HG03439 (cell line): ENCODE results near the gene GPR162.
A peak's percentile ranks its signal among the peaks of the same experiment; 100 is the strongest.

Source experiments
- ATAC-seq: cut with Tn5 transposase; IDR thresholded peaks from one replicate; pipeline ENCODE4 v1.9.1; 2021; ENCODE audit warnings: mild to moderate bottlenecking, moderate library complexity; ENCODE audit not compliant: unreplicated experiment

Gene GPR162, protein sequence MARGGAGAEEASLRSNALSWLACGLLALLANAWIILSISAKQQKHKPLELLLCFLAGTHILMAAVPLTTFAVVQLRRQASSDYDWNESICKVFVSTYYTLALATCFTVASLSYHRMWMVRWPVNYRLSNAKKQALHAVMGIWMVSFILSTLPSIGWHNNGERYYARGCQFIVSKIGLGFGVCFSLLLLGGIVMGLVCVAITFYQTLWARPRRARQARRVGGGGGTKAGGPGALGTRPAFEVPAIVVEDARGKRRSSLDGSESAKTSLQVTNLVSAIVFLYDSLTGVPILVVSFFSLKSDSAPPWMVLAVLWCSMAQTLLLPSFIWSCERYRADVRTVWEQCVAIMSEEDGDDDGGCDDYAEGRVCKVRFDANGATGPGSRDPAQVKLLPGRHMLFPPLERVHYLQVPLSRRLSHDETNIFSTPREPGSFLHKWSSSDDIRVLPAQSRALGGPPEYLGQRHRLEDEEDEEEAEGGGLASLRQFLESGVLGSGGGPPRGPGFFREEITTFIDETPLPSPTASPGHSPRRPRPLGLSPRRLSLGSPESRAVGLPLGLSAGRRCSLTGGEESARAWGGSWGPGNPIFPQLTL

DNA sequence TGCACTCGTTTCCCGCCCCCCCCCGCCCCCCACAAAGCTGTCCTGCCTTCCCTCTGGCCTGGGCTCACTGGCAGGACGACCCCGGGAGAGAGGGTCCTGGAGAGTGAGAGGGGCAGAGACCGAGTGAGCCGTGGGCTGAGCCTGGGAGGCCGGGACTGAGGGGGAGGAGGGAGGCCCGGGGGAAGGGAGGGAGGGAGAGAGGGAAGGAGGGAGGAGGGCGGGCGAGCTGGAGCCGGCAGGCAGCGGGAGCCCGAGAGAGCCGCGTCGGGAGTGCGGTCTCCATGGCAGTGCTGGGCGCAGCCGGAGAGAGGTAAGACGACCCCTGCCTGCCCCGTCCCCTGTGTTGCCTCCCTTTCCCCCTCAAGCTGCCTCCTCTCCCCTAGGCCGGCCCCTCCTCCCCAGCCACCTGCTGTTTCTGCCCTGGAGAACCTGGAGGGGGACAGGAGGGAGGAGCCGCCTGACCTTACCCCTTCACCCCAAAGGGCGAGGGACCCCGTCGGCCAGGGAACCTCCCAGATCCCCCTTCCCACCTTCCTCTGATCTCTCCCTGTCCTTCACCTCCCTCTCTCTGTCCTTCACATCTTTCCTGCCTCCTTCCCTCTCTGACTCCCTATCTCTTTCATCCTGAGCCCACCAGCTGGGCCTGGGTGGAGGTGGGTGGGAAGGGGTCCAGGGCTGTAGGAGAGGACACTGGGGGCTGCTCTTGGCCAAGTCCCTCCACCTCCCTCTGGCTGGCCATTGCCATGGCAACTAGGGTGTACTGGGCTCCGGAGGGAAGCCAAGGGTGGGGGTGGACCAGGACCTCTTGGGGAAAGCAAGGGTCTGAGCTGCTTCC, at the start of gene GPR162:
Gene GPR162 (plus strand): TSS at position 231 of the 835 bp plus-strand sequence. CDS start 2,078 bp downstream, outside the sequence.
- ATAC-seq: no peak

DNA sequence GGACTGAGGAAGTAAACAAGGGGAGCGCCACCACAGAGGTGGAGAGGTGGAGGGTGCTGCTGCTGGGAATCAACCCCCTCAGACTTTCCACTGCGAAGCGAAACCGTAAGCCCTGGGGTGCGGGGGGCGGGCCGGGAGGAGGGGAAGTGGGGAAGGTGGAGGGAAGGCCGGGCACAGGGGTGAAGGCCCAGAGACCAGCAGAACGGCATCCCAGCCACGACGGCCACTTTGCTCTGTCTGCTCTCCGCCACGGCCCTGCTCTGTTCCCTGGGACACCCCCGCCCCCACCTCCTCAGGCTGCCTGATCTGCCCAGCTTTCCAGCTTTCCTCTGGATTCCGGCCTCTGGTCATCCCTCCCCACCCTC, 49.3 kb upstream of the GPR162 start, which contains the start of gene LAG3:
Gene LAG3 (plus strand): TSS at position 190 of the 365 bp plus-strand sequence. CDS start 333 bp downstream, outside the sequence.
- ATAC-seq: no peak

DNA sequence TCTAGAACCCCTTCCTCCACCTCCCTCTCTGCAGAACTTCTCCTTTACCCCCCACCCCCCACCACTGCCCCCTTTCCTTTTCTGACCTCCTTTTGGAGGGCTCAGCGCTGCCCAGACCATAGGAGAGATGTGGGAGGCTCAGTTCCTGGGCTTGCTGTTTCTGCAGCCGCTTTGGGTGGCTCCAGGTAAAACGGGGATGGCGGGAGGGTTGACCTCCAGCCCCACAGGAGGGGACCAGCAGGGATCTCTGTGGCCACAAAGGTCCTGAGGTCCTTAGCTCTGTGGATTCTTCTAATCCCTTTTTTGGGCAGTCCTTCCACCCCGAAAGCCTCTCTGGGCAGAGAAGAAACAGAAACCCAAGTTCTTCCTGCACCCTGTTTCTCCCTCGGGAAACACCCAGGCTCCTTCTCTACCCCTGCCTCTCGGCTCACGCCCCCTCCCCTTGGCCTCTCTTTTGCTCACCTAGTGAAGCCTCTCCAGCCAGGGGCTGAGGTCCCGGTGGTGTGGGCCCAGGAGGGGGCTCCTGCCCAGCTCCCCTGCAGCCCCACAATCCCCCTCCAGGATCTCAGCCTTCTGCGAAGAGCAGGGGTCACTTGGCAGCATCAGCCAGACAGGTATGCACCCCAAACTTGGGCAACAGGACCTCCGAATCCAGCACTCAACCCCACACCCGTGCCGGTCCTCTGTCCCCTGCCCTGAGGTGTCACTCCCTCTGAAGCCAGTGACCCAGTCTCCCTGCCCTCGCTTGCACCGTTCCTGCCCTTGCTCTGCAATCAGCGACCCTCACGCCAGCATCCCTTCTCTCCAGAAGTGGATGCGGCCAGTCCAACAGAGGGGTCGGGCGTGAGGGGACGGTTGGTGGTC, 48.7 kb upstream of the GPR162 start:
- ATAC-seq: no peak

DNA sequence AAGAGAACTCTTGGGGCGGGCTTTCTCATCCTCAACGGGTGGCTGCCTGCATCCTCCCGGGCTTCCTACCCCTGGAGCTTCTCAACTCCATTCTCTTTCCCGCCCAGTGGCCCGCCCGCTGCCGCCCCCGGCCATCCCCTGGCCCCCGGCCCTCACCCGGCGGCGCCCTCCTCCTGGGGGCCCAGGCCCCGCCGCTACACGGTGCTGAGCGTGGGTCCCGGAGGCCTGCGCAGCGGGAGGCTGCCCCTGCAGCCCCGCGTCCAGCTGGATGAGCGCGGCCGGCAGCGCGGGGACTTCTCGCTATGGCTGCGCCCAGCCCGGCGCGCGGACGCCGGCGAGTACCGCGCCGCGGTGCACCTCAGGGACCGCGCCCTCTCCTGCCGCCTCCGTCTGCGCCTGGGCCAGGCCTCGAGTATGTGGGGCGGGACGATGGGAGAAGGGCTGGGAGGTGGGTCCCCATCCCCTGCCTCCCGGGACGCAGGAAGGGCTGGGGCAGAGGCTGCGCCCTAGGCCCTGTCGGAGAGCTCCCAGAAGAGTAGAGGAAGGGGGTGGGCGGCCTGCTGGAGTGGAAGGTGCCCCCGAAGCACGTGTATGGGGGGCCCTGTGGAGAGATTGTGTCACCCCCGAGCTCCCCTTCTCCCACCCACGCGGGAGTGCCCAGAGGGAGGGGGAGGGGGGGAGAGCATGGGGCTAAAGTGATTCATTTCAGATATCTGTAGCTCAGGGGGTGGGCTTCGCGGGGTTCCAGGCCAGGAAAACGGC, 47.9 kb upstream of the GPR162 start:
- ATAC-seq: no peak

DNA sequence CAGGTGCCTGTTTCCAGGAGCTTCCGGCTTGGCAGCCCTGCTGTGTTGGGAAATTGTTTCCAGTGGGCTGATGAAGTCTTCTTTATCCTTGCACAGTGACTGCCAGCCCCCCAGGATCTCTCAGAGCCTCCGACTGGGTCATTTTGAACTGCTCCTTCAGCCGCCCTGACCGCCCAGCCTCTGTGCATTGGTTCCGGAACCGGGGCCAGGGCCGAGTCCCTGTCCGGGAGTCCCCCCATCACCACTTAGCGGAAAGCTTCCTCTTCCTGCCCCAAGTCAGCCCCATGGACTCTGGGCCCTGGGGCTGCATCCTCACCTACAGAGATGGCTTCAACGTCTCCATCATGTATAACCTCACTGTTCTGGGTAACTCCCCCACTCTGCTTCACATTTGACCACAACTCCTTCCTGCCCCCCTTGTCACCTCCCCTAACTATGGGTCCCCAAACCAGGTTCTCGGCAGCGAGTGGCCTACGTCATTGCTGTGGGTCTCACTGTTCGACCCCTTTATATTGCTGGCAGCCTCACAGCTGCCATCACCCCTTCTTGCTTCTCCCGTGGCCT, 47.0 kb upstream of the GPR162 start:
- ATAC-seq: no peak

DNA sequence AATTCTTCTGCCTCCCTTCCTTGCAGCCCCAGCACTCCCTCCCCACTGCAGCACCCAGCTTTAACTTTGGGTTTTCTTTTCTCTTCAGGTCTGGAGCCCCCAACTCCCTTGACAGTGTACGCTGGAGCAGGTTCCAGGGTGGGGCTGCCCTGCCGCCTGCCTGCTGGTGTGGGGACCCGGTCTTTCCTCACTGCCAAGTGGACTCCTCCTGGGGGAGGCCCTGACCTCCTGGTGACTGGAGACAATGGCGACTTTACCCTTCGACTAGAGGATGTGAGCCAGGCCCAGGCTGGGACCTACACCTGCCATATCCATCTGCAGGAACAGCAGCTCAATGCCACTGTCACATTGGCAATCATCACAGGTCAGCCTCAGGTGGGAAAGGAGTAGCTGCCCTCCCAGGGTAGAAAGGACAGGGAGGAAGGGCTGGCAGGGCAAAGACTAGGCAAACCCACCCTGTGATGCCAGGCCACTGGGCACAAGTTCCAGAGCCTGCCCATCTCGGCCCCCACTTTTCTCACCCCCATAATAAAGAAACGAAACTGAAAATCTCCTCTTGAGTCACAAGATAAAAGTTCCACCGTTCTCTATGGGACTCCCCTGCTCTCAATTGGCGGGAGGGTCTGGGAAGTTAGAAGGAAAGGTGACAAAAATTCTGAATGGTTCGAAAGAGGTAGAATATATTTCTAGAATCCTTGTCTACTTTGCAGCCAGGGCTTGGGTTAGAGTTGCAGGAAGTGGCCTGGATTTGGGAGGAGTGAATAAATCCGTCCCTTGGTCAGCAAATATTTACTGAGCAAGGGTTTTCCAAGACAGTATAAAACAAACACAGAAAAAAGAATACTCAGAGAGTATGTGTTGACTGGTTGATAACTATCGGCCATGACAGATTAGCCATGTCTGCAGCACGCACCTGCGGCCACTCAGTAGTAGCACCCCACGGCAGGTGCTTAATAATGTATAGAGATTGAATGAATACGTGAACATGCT, 46.1 kb upstream of the GPR162 start:
- ATAC-seq: no peak

DNA sequence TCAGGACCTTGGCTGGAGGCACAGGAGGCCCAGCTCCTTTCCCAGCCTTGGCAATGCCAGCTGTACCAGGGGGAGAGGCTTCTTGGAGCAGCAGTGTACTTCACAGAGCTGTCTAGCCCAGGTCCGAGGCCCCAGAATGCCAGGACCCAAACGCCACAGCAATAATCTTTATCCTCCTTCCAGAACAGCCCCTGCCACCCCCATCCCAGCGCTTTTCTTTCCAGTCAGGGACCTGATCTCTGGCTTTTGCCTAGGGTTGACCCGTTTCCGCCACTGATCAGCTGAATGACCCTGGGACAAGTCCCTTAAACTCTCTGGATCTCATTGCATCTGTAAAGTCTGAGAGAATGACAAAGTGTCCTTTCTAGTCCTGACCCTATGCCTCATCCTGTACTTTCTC, 44.2 kb upstream of the GPR162 start:
- no peak for ATAC-seq

DNA sequence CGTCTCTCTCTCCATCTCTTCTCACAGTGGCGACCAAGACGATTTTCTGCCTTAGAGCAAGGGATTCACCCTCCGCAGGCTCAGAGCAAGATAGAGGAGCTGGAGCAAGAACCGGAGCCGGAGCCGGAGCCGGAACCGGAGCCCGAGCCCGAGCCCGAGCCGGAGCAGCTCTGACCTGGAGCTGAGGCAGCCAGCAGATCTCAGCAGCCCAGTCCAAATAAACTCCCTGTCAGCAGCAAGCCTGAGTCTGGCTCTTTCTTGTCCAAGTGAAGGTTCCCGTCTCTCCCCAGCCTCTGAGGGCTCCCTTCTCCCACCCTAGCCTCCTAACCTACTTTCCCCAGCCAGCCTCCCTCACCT, 43.4 kb upstream of the GPR162 start:
- ATAC-seq: no peak

DNA sequence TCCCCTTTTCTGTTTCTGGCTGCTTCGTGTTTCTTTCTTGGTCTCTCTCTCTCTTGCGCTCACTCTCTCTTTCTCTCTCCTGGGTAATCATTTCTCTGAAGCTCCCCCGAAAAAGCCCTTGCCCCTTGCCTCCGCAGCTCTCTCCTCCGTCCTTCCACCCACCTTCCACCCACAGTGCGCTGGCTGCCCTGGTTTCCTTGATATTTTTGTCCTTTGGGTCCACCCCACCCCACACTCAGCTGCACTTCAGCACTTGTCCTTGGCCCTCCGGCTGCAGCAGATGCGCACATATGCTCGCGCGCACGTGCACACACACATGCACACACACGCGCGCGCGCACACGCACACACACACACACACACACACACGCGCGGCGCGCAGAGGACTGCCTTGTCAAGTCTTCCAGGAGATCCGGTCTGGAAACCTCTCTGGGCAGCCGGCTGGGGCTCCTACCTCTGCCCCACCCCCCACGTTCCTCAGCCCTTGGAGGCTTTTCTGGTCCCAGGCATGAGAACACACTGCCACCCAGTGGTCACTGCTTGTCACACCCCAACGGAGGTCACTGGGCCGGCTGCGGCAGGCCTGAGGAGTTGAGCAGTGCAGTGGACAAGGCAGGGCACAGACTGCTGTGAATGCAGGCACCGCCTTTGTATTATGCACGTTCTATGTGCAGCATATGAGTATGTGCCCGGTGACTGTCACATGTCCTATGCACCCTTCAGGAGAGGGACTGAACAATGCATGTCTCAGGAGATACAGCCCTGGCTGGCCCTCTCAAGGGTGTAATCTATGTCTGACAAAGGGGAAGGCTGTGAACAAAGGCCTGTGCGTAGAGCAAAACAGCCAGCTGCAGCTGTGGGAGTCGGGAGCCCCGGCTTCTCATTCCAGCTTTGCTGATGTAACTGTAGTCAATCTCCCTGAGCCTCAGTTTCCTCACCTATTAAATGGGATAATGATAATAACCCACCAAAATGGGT, 42.8 kb upstream of the GPR162 start:
- peak; percentile 86 for ATAC-seq

DNA sequence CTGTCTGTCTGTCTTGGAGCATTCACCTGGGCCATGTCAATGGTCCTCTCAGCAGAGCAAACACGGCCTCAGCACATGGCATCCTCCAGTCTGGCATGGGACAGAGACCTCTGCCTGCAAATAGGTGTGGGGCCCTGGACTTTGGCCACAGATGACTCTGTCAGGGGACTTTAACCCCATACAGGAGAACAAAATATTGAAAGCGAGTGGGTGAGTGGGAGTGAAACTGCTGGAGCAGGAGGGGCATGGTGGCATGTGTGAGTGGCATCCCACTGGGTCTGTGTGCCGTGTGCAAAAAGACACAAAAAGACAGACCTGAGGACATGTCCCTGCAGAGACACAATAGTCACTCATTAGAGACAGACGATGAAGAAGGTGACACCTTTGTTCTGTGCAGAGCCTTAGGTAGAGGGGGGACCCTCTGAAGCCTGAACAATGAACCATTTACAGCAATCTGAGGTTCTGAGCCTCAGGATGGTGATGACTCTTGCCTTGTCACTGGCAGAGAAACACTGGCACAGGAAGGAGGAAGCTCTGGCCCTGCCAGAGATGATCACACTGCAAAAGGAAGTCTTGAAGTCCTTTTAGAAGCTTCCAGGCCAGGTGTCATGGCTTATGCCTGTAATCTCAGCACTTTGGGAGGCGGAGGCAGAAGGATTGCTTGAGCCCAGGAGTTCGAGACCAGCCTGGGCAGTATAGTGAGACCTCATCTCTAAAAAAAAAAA, 41.8 kb upstream of the GPR162 start:
- no peak for ATAC-seq

DNA sequence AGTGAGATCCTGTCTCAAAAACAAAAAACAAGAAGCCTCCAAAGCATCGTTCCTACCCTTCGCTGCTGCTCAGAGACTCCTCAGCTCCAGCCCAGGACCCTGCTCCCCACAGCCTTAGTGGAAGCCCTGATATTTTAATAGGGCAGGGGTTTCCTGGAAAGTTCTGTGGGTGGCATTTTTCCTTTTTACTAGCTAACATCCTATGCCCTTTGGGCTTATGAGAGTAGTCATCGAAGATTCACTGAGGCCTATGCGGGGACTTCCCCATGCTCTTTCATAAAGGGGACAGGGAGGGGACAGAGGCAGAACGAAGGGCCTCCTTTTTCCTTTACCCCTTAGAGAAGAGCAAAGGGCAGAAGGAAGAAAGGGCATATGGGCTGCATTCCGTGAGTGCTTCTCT, 41.0 kb upstream of the GPR162 start:
- ATAC-seq: no peak

DNA sequence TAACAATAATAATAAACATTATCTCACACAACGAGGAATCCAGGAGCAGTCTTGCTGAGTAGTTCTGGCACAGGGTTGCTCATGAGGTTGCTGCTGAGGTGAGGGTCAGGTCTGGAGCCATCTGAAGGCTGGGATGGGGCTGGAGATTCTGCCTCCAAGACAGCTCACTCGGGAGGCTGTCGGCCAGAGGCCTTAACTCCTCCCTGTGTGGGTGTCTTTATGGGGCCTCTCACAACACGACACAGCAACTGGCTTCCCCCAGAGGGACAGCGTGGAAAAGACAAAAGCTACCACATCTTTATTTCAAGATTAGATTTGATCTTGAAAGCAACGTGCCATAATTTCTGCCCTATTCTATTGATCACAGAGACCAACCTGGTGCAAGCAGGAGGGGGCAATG, 39.5 kb upstream of the GPR162 start:
- no peak for ATAC-seq

DNA sequence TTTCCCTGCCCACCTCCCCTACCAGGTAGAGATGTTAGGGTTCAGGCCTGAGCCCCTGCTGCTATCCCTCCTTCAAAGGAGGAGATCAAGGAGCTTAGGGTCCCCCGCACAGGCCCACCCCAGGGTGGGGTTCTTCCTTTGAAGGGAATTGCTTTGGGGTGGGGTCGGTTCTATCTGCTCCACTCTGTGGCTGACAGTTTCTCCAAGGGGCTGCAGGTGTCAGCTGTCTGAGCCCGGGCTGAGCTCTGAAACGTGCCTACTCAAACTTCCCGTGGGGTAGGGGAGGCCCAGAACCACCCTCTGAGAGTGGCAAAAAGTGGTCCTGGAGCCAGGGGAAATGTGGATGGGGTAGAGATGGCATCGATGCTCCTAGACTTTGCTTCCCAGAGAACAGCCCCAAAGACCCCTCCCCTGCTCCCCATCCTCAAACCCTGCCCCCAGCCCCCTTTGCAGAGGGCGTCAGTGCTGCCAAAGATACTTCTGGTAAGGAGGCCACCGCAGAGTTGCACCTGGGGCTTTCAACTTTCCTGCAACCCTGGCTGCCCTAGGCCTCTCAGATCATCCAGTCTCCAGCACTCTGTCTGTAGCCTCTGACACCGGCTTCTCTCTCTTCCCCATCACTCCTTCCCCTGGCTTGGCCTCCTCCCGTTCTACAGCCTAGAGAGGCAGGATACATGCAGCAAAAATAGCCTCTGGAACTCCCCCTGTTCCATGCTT, 38.6 kb upstream of the GPR162 start:
- ATAC-seq: no peak

DNA sequence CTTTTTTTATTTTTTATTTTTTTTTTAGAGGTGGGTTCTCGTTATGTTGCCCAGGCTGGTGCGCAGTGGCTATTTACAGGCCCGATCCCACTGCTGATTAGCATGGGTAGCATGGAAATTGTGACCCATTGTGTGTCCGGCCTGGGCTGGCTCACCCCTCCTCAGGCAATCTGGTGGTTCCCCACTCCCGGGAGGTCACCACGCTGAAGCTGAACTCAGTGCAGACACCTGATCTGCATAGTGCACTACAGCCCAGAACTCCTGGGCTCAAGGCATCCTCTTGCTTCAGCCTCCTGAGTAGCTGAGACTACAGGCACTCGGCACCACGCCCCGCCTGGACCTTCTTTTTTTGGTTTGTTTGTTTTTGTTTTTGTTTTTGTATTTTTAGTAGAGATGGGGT, 37.8 kb upstream of the GPR162 start:
- no peak for ATAC-seq

DNA sequence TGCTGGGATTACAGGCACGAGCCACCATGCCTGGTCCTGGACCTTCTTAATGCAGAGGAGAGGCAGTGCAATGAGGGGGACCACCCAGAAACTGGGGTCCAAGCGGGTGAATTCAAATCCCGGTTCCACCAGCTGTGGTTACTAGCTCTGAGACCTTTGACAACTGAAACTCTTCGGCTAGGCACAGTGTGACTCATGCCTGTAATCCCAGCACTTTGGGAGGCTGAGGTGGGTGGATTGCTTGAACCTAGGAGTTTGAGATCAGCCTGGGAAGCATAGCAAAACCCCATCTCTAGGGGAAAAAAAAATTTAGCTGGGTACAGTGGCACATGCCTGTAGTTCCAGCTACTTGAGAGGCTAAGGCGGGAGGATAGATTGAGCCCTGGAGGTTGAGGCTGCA, 37.3 kb upstream of the GPR162 start:
- ATAC-seq: no peak

DNA sequence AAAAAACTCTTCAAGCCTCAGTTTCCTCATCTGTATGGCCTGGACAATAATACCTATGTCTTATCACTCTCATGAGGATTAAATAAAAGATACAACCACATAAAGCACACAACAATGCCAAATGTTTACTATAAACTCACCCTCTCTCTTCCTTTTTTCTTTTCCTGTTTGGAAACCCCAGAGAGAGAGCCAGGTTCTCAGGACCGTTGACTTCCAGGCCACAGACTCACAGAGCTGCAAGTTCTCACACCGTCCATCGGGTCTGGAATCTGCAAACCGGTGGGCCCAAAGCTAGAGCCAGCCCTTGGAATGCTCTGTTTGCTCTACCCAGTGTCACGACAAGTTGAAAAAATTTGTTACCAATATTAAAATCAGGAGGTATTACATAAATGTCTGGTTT, 36.9 kb upstream of the GPR162 start:
- ATAC-seq: no peak
